ENCODE data around the gene PDE11A.
A peak's percentile ranks its signal among the peaks of the same experiment; 100 is the strongest.

Gene PDE11A

GRCh38 chr2:177692042-177692782, 380.4 kb downstream of the PDE11A start:
- DNase-seq (ENCODE audit: low spot score): no peak

DNA sequence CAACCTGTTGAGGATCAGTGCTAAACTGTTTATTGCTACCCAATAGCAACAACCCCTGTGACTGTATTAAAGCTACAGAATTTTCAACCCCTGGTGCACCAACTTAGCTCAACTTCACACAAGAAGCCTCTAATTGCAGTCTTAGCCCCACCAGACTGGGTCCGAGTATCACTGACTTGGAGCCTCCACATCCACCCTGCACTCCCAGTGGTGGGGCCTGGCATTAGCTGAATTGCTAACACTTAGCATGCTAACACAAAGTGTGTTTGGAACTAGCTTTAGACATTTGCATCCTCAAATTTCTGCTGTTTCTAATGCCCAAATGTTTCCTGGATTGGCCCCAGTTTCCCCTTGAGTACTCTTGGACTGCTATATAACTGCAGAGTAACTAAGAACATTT, 381.4 kb downstream of the PDE11A start:
- DNase-seq (ENCODE audit: low spot score): no peak

DNA sequence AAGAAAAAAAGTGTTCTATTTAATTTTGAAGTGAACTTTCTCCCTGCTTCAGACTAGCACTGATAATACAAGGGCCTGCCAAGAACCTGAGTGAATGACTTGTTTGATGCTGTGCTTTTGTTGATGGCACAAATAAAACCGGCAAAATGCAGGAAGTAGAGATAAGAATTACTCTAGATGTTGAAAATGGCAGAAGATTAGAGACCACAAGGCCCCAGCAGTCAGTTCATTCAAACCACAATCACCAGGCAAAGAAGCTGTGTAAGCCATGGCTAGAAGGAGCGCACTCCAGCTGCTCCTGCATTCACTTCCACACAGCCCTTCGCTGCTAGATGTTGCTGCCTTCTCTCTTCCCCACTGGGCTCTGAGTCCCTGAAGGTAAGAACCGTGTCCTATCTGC, 383.0 kb downstream of the PDE11A start:
- no peak for DNase-seq (ENCODE audit: low spot score)

- no peak for DNase-seq (ENCODE audit: low spot score)
These were observed 383.7 kb downstream of the PDE11A start for GRCh38 chr2:177688844-177689243.

DNA sequence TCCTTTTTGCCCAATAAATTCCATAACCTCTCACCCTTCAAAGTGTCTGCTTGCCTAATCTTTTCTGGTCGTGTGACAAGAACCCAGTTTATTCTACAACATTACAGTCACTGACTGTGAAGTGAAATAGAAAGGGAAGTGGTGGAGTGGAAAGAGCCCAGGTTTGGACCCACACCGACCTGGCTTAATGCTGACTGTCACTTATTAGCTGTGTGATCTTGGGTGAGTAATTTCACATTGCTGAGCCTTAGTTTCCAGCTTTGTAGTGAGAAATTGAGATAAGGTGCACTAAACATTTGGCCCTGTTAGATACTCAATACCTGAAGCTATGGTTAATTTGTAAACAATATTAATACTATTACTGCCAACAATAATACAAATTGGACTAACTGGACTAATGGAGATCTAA, 388.9 kb downstream of the PDE11A start:
- DNase-seq (ENCODE audit: low spot score): no peak

DNA sequence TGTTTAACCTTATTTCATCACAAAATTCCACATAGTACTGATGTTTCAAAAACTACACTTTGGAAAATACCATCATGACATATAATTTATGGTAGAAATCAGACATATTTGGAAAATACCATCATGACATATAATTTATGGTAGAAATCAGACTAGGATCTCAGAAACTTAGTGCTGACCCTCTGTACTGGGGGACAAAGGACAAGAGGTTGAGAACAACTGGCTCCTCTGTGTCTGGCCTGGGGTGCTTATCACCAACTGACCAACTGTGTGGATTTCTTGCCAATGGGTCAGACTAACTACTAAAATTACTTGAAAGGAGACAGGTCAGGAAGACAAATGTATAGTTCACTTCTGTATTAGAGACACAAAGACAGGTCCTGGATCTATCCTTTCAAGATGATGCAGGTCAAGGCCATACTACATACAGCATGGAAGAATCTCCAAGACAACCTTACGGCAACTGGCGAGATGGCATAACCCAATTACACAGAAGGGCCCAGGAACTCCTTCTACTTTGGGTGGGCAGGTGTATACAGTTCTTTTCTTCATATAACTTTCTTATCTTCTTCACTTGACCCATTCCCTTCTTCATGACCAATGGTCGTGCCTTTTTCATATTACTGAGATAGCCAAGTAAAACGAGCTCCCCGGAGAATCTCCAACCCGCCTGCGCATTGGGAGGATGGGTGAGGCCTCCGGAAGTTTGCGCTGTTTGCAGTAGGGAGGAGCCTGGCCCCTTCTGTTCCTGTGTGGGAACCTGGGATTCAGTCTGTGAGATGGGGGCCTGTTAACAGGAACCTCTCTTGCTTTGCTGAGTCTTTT, 389.5 kb downstream of the PDE11A start:
- no peak for DNase-seq (ENCODE audit: low spot score)

- DNase-seq (ENCODE audit: low spot score): no peak
These were observed 390.6 kb downstream of the PDE11A start for GRCh38 chr2:177682006-177682405.

DNA sequence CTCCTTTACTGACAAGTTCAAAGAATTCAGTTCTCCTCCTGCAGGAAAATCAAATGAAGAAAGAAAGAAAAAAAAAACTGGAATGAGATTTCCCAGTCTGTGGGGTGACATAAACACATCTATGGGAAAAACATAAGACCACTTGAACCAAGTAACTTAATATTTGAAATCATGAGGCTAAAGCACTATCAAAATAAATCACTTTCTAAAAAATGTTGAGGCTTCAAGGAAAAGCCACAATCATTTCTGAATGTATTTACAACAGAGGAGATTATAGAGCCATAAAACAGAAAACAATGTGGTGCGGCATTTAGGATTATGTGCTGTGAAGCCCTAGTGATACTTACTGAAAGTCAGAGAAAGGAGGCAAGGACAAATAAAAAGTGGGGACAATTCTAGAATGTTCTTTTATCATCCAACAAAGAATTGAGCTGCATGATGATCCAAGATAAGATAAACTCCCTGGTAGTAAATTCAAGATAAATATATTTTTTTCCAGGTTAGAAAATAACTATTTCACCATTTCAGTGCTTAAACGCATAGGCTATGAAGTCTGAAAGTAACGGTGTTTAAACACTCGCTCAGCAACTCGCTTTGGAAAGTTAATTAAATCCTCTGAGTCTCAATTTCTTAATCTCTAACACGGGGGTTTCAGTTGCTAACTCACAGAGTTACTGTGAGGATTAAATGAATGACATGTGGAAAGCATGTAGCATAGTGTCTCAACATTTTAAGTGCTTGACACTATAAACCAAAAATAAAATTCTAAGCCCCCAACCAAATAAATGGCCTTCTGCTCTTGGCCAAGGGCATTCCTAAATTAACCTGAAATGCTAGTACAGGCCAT, 391.5 kb downstream of the PDE11A start:
- no peak for DNase-seq (ENCODE audit: low spot score)

DNA sequence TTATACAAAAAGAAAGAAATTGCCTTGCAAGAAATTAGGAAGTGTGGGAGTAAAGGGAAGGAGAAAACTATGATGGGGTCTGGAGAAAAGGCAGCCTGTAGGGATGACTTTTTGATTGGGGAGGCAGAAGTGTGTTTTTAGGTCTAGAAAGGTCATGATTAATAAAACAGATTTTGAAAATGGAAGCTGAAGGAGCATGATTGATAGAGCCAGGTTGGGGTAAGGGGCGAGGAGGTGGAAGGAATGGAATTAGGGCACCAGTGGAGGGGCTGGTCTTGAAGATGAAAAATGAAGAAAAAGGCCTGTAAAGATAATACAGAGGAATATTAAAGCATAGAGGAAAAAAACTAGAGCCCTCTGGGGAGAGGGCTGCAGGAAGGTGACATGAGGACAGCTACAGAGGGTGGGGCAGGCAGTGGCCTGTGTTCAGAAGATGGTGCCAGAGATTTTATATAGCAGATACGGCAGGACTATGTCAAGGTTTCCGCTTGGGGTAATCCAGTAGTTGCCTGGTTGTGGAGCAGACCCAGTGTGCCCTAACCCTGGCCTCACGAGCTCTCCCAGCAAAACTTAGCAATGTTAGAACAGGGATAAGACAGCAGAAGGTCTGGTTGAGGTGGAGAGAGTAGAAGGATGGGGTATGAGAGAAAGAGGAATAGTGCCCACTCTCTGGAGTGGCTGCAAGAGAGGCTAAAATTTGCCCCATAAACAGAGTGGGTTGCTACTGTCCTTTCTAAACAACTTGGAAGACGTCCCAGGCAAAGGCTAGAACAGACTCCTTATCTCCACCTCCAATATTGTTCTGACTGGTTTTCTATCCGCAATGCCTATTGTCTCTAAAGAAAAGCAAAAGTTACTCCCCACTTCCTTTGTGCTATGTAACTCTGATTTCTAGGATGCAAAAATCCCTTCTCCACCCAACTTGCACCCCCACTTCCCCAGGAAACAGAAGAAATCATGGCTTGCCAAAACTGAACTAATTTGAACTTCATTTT, 392.7 kb downstream of the PDE11A start:
- DNase-seq (ENCODE audit: low spot score): no peak

DNA sequence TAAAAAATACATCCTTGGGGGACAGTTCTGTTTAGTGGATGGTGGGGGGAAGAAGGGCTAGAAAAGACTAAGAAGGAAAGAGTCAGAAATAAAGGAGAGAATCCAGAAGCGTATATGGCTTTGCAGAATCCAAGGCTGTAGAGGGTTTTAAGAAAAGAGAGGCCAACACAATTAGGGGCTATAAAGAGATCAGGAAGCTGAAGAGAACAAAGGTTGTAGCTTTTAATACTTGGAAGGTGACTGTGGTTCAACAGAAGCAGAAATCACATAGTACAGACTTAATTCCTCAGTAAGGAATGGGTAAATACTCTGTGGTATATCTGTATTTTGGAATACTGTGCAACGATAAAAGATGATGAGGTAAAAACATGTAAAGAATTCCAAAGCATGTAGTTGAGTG, 393.6 kb downstream of the PDE11A start:
- no peak for DNase-seq (ENCODE audit: low spot score)

- DNase-seq (ENCODE audit: low spot score): no peak
These were observed 395.9 kb downstream of the PDE11A start for GRCh38 chr2:177676636-177677035.

DNA sequence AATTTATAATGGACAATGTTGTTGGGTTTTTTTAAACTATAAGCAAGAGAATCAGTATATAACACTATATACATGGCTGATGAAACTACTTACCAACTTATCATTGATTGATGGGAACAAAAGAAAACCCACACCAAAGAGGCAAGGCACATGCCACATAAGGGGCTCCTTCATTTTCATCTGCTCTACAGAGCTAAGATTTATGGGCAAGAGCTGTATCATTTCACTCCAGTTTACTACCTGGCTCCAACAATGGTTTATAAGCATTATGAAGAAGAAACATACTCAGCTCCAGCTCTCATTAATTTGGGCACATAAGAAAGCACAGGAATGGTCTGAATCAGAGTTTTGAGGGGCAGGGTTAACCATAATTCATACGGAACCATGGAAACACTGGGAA, 396.8 kb downstream of the PDE11A start:
- DNase-seq (ENCODE audit: low spot score): no peak

GRCh38 chr2:177675350-177675821, 397.2 kb downstream of the PDE11A start:
- DNase-seq (ENCODE audit: low spot score): no peak

GRCh38 chr2:177673602-177674595, 398.7 kb downstream of the PDE11A start:
- DNase-seq (ENCODE audit: low spot score): no peak

DNA sequence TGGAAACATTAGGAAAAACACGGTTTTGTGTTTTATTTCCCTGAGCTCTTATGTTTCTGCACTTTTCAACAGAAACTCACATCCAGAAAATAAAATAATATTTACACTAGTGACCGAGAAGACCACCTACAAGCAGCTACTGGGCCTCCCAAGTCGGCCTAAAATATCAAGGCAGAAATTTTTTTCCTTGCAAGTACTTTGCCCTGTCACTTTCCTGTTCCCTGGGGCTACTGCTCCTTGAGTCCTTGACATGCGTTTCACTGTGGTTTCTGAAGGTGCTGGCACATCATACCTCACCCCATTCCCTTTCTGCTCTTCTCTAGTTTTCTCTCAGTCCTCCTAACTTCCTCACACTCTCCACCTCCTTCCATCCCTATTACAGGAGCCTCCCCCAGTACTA, 400.9 kb downstream of the PDE11A start:
- DNase-seq (ENCODE audit: low spot score): no peak

GRCh38 chr2:177670791-177671535, 401.6 kb downstream of the PDE11A start:
- DNase-seq (ENCODE audit: low spot score): peak; percentile 11

DNA sequence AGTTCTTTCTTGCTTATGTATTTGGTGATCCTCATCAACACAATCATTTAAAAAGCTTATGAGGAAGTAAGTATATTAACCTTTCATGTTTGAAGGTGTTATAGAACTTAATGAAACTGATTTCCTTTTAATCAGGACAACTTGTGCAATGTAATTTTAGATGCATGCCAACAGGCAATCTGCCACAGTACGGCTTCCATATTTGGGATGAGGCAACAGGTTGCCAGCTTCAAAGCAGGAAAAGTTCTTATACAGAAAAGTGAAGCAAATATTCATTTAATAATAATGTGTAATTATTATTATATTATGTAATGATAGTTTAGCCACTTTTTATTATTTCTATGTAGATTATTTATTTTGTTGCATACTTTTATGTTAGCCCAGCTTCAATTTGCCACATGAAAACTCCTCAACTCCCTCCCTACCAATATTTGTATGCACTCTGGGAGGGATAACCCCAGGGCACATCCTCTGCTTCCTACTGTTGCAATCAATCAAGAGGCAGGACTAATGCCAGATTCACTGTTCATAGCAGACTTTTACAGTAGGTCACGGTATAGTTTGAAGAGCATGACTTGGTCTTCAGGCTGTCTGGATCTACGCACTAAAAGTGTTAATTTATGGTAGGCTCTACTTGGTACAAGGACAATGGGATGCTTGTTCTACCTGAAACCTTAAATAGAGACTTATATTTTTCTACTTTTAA, 402.8 kb downstream of the PDE11A start:
- DNase-seq (ENCODE audit: low spot score): no peak

DNA sequence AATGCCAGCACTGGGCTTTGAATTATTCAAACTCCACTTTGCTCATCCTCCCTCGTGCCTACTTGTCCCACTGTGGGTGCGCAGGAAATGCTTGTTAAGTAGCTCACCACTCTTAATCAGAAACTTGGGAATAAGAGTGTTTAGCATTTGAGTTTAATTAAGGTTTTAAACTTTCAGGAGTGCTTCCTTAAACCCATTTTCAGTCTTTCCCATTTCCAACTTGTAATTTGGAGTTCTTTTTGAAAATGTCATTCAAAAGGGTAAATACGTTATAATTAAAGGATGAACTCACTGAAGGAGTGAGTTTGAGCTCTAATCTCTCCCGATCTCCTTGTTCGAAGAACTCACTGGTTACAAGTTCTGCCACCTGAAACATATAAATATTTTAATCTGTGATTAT, 403.4 kb downstream of the PDE11A start:
- no peak for DNase-seq (ENCODE audit: low spot score)

DNA sequence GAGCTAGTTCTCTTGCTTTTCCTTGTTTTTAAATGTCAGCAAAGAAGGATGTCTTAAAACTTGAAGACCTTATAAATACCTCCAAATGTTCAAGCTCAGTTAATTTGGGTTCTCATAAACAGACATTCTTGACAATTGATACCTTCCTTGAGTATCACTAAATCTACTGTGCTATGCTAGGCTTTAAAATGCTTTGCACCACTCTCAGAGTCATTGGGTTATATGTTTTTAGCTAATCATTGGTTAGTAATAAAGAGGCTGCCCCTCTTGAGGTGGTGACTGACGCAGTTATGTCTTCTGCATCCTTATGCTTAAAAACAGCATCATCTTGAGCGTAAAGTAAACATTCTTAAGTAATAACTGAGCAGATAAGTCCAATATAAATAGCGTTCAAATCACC, 404.0 kb downstream of the PDE11A start:
- no peak for DNase-seq (ENCODE audit: low spot score)

Data from NAMALWA (cell line).